DND-41 (cell line): ENCODE results near the gene TRNAU1AP.

ENCODE experiments used
- CTCF ChIP-seq: IDR thresholded peaks from 2 replicates; pipeline ENCODE4 v1.5.1; 2012; ENCODE audit warnings: borderline replicate concordance, low read length, moderate library complexity, mild to moderate bottlenecking; ENCODE audit not compliant: poor library complexity, severe bottlenecking; ENCODE audit errors: extremely low read depth
- EZH2 ChIP-seq: IDR thresholded peaks from 3 replicates; pipeline ENCODE4 v1.6.1; 2012; ENCODE audit warnings: borderline replicate concordance, low read depth, mild to moderate bottlenecking, moderate library complexity, low read length, inconsistent platforms; ENCODE audit not compliant: severe bottlenecking

GRCh38 chr1:28507646-28508434, 45.0 kb upstream of the TRNAU1AP start:
- TF ChIP-seq CTCF = no peak
- TF ChIP-seq EZH2 = no peak
